HG02885 (cell line): ENCODE results near the gene TSEN54.
"Not testable (repeated sequence)": the region's sequence is repeated elsewhere in the genome, so short reads cannot be mapped to it uniquely, and the experiment has no call there.

Source experiments
- ATAC-seq: cut with Tn5 transposase; IDR thresholded peaks from one replicate; pipeline ENCODE4 v1.9.1; 2021; ENCODE audit warnings: mild to moderate bottlenecking; ENCODE audit not compliant: unreplicated experiment, poor library complexity

Gene TSEN54

DNA sequence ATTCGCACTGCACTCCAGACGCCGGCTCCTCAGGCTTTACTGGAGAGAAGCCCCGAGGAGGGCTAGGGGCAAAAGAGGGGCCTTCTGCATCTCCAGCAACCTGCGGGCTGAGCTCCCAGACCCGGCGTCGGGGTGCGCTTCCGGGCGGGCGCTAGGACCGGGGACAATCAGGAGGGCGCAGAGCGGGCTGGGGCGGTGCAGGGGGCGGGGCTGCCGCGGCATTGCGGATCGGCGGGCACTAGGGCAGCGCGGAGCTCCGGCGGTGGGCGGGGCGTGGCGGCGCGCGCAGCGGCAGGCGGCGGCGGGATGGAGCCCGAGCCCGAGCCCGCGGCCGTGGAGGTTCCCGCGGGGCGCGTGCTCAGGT, at the start of gene TSEN54:
TSS of gene TSEN54 (plus strand) at position 274 of the 364 bp plus-strand sequence. CDS start at position 307, 33 bp downstream.
- peak; percentile 77 for ATAC-seq

DNA sequence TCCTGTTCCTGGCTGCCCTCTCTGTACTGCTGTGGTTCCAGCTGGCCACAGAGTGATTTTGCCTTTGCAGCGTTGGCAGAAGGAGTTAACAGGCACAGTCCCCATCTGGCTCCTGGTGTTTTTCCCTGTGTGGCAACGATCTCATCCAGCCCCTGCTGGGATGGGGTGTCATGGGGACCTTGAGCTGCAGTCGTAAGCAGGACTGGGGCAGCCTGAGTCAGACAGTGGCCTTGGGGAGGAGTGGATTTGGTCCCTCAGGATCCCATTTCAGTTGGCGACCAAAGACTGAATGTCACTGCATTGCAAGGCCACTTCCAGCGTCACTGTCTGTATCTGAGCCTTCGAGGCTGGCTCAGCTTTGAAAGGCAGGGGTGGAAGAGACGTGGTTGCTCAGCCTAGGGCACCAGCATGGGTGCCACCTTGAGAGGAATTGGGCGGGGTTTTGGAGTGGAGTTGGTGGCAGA, 48.0 kb upstream of the TSEN54 start:
- no peak for ATAC-seq

DNA sequence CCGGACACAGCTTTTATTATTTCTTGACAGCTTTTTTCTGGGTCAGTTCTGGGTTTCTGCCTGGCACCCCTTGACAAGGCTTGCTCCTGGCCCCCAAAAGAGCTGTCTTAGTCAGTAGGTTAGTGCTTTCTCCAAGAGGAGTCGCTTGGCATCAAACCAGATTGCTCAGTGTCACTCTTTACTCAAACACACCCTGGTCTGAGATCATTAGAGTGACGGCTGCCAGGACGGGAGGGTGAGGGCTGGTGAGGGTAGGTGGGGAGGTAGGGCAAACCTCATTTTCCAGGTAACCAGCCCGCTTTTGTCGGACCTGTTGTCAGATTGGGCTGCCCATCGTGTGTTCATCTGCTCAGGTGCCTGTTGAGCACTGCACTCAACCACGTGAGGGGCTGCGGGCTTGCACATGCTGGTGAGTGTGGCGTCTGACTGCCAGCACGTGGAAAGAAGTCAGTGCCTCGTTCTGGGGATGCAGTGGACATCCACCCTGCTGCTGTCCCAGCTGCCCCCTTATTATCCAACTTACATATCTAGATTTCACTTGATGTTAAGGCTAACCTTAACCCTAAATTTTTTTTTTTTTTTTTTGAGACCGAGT, 47.5 kb upstream of the TSEN54 start:
- ATAC-seq: no peak

DNA sequence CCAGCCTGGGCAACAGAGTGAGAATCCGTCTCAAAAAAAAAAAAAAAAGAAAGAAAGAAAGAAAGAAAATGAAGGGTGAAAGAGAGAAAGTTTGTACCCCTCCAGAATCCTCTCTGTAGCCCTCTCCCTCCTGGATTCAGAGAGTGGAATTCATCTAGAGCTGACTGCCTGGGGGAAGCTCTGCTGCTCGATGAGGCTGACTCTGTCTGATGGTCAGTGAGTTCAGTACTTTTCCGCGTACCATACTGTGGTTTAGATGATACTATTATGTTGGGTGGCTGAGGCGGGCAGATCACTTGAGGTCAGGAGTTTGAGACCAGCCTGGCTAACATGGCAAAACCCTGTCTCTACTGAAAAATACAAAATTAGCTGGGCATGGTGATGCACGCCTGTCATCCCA, 45.1 kb upstream of the TSEN54 start:
- no peak for ATAC-seq

DNA sequence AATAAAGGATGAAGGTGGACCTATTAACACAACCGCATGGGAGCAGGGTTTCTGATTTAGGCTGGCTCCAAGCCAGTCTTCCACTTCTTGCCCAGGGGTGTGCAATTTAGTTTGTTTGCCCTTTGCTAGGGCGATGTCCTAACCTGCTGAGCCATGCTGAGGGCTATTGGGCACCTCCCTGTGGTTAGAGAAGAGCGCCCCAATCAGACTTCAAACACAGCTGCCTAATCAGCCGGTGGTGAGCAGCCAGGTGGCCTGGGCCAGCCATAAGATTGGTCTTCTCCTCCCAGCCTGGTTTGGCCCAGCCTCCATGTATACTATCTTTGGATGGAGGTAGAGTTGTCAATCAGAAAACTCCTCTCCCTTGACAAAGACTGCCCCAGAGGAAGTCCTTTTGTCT, 44.2 kb upstream of the TSEN54 start:
- no peak for ATAC-seq

DNA sequence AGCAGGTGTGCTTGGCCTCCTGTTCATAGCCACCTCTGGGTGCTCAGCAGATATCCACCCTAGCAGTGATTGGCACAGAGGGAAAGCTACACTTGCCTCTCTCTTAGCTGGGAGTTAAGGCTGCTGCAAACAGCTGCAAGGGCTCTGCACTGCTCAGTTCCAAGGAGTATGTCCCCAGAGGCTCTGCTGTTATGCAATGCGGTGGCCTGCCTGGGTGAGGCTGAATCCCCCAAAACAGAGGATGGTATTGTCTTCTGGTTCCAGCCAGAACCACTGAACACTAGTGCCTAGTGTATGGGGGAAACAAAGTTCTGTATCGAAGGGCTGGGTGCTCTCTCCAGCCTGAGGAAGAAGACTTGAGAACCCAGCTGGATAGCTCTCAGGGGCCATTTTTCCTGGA, 43.1 kb upstream of the TSEN54 start:
- ATAC-seq: no peak

DNA sequence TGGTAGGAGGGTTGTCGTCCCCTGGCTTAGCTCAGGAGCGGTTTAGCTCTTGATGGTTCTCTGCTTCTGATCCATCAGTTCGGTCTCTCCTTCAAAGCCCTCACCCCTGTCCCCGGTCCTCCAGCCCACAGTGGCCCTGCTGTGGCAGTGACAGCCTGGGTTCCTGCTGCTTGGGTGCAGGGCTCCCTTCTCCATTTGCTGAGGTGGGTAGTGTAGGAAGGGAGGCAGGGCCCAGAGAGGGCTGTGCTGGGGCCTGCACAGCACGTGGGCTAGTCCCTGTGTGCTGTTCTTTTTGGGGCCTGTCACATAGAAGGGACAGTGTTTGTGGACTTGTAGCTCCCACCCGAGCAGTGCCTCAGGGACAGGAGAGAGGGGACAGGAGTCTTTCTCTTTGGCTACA, 41.6 kb upstream of the TSEN54 start:
- no peak for ATAC-seq

DNA sequence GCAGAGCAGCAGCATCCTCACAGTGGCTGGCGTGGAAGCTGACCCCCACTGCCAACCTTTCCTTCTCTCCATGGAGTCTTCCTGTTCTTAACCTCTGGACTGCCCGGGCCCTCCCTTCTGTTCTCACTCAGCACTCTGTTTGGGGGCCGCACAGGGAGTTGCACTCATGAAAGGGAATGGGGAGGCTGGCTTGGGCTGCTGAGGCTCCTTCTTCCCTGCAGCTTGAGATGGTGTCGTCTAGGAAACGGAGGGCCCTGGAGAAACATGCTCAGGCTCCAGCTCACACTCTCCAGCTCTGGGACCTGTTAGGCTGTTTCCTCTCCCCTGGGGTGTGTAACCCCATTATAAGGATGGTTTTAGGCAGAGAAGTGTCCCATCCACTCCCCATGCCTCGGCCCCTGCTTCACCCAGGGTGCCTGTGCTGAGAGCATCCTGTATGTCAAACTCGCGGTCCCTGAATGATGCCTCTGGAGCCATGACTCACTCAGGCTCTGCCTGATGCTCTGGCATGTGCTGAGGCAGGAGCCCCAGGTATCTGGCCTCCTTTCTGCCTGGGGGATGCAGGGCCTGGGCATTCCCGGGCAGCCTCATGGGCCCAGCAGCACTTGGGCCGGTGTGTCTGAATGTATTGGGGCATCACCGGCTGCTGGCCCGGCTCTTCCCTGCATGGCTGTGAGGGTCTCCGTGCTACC, 41.0 kb upstream of the TSEN54 start:
- ATAC-seq: no peak

DNA sequence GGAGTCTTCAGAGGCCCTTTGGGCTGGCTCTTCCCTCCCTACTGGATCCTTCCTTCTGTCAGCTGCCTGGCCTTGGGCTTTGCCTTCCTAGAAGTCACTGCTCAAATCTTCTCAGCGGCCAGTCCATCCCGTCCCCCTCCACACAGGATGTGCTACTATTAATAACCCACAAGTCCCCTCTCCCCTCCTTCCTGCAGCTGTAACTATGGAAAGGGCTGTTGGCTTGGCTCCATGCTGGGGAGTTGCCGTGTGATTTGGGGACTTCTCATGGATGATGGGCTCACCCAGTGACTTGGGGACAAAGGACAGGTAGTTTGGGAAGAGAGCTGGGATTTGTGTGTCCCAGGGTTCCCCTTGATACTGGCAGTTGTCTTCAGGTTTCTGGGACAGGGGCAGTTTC, 40.5 kb upstream of the TSEN54 start:
- ATAC-seq: no peak

DNA sequence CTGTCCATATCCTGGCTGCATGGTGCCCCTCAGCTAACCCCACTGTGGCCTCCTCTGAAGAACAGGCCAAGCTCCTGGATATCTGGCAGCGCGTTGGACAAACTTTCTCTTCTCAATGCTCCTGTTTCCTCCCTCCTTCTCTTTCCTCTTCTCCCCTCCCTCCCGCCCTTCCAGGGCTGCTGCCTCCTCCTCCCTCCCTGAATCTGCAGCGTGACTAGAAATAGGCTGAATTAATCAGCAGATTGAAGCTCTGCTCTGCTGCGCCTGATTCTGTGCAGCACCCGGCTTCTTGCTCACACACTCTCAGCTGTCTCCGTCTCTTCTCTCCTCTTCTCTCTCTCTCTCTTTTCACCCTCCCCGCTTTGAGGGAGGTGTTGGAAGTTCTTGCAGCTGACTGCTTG, 40.1 kb upstream of the TSEN54 start:
- no peak for ATAC-seq

DNA sequence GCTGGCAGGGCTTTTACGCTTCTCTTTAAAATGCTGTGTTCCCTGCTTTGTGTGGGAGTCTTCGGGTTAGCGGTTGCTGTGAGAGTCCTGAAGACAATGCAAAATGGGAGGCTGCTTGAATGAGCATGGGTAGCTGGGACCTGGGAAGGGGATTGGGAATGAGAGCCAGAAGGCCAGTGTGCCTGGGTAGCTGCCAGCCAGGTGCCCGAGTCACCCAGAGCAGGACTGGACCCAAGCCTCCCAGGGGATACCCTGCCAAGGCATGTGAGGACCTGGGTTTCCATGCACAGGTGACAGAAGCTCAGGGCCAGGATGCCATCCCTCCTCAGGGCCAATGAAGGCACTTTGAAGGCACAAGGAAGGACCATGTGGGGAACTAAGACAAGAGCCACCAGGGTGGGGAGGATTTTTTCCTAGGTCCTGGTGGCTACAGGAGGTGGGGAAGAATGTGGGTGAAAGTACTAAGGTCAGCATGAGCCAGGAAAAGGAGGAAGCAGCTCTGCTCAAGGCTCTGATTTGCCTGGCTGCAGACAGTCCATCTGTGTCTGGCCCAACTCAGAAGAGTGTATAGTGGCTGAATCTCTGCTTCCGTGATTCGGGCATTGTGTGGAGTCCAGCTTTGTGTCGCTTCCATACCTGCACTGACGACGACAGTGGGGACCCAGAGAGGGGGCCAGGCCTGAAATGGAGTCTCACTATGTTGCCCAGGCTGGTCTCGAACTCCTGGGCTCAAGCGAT, 39.4 kb upstream of the TSEN54 start:
- no peak for ATAC-seq

DNA sequence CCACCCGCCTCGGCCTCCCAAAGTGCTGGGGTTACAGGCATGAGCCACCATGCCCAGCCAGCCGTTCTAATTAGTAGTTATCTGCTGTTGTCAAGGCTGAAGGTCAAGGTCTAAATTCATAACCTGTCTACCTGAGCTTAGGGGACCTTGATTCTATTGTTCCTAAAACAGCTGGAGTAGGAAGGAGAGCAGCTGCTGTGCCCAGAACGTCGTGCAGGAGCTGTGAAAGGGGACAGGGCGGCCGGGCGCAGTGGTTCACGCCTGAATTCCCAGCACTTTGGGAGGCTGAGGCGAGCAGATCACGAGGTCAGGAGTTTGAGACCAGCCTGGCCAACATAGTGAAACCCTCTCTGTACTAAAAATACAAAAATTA, 38.9 kb upstream of the TSEN54 start:
- not testable (repeated sequence) for ATAC-seq

DNA sequence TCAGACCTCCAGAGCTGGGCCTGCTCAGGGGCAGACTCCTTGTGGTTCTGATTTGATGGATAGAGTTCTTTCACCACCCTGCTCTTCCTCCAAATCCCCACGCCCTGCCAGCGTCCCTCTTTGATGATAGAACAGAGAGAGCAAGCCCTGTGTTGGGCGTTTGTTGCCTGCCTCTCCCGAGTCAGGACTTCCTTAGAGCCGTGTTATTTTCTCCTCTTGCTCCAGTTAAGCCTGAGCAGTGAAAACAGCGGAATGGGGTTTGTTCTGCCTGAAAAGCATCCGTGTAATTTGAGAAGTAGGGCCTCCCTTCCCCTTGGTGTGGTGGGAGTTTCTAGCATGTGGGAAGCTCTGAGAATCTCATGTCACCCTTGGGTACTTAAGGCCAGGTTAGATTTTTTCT, 37.8 kb upstream of the TSEN54 start:
- ATAC-seq: no peak

DNA sequence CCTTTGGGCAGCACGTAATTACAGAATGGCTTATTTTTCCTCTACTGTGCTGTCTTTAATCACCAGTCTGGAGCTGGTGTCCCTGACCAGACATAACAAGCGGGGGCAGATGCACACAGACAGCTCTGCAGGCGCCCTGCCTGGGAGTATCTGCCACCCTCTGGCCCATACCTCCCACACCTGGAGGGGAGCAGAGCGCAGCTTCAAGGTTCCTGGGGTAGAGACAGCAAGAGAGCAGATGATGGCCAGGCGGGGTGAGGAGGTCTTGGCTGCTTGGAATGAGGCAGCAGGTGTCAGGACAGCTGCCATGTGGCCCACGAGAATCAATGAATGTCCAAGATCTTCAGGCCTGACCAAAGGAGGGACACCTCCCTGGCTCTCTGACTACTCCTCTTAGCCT, 36.0 kb upstream of the TSEN54 start:
- ATAC-seq: no peak

DNA sequence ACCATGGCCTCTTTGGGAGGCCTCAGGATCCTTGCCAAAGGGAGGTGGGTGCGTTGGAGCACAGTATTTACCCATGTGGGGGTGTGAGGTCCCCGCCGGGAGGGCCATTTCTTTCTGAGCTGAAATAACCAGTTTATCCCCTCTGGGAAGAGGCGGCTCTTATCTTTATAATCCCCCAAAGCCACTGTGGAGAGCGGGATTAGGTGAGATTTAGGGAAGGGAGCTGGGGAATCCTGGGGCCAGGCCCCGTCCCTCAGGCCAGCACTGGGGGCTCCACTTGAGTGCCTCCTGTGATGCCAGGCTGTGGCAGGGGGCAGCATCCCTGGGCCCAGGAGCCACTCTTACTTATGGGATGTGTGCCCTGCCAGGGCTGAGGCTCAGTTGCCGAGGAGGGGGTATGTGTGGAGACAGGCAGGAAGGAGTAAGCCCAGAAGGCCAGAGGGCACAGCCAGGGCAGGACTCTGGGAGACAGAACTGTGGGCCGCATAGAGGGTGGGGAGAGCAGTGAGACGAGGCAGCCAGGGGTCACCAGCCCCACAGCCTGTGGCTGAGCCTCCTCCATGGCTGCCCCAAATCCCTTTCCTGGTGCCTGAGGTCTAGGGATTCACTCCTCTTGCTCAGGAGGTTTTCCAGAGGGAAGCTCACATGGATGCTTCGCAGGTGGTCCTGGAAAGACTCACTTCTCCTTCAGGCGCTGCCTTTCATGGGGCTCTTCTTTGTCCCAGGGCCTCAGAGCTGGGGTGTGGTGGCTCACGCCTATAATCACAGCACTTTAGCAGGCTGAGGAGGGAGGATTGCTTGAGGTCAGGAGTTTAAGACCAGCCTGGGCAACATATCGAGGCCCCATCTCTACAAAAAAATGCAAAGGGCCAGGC, 34.9 kb upstream of the TSEN54 start:
- no peak for ATAC-seq

DNA sequence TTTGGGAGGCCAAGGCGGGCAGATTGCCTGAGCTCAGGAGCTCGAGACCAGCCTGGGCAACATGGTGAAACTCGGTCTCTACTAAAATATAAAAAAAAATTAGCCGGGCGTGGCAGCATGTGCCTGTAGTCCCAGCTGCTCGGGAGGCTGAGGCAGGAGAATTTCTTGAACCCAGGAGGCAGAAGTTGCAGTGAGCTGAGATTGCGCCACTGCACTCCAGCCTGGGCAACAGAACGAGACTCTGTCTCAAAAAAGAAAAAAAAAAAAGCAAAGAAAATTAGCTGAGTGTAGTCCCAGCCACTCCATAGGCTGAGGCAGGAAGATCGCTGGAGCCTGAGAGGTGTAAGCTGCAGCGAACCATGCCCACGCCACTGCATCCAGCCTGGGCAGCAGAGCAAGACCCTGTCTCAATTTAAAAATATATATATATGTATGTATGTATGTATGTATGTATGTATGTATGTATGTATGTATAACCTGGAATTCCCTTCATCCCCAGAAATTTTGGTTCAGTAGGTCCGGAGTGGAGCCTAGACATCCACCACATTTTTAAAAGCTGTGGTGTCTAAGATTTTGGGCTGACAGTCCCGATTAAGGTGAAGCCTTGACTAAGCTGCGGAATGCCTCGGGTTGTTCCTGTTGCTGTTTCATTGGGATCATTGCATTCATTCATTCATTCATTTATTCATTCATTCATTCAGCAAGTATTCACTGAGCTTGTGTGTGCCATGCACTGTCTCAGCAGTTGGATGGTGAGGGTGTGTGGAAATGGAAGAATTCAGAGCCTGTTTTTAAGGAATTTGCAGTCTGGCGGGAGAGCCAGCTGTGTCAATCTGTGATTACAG, 34.0 kb upstream of the TSEN54 start:
- ATAC-seq: no peak

DNA sequence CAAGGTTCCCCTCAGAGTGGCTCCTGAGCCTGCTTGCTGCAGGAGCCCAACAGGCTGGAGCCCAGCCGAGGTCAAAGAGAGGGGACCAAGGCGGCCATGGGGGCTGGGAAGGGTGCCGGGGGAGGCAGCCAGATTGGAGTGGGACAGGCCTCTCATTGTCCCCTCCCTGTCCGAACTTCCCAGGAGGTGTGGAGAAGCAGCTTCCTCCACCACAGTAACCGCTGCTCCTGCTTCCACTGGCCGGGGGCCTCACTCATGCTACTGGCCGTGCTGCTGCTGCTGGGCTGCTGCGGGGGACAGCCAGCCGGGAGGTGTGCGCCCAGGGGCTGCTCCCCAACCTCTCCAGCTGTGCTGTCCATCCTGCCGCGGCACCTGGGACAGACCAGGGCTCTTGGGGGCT, 30.6 kb upstream of the TSEN54 start:
- no peak for ATAC-seq

DNA sequence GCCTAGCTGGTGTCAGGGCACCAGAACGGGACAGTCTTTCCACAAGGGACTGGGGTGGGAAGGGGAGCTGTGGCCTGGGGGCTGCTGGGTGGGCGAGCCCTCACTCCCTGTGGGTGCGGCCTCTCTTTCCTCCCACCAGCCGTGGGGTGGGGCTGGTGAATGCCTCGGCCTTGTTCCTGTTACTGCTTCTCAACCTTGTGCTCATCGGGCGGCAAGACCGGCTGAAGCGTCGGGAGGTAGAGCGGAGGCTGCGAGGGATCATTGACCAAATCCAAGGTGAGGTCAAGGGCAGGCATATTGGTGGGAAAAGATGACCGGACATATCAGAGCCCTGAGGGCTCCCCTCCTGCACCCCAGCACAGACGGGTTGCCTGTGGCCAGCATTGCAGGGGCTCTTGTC, 30.2 kb upstream of the TSEN54 start:
- ATAC-seq: no peak

DNA sequence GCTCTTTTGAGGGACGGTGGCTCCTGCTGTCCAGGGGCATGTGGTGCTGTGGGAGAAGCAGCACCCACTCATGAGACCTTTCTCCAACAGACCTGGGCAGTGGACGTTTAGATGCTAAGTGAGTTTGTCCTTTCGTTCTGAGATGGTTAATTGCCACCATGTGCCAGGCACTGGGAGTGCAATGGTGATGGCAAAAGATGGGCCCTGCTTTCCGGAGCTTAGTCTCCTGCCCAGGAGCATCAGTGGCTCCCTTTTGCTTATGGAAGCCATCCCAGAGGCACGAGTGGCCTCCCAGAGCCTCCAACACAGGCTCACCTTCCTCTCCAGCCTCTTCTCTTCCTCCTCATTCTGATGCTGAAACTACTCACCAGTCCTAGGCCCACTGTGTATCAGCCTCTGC, 29.4 kb upstream of the TSEN54 start:
- ATAC-seq: no peak
